HepG2 (cell line): Measurements from ENCODE around the gene LYZ. TPM values are rescaled to one million over a fixed set of nuclear protein-coding genes. Genes with fewer than 3 reads are reported as not detected.

Source experiments
- BORCS8-MEF2B ChIP-seq: sonication (generic); formaldehyde crosslinking; IDR thresholded peaks from 2 replicates; pipeline ENCODE4 v1.8.0; 2022; ENCODE audit warnings: mild to moderate bottlenecking, missing genetic modification reagents
- CC2D1A ChIP-seq: sonication (generic); formaldehyde crosslinking; IDR thresholded peaks from 2 replicates; pipeline ENCODE4 v1.8.1; 2023; ENCODE audit warnings: mild to moderate bottlenecking, missing genetic modification reagents
- CCDC6 ChIP-seq: sonication (generic); formaldehyde crosslinking; IDR thresholded peaks from 2 replicates; pipeline ENCODE4 v1.8.1; 2022; ENCODE audit warnings: mild to moderate bottlenecking, missing genetic modification reagents, moderate library complexity
- CSRNP1 ChIP-seq: sonication (generic); formaldehyde crosslinking; IDR thresholded peaks from 2 replicates; pipeline ENCODE4 v1.8.1; 2023; ENCODE audit warnings: mild to moderate bottlenecking, missing genetic modification reagents
- FOXJ3 ChIP-seq: sonication (generic); formaldehyde crosslinking; IDR thresholded peaks from 2 replicates; pipeline ENCODE4 v1.4.0; 2020; ENCODE audit warnings: missing genetic modification reagents, mild to moderate bottlenecking, borderline replicate concordance
- GTF3A ChIP-seq: sonication (generic); formaldehyde crosslinking; conservative IDR thresholded peaks from 2 replicates; pipeline ENCODE4 v1.4.0; 2020; ENCODE audit warnings: mild to moderate bottlenecking, missing genetic modification reagents
- HINFP ChIP-seq: sonication (generic); formaldehyde crosslinking; IDR thresholded peaks from 2 replicates; pipeline ENCODE4 v1.4.0; 2020; ENCODE audit warnings: low read depth, mild to moderate bottlenecking, missing genetic modification reagents
- HOXA7 ChIP-seq: sonication (generic); formaldehyde crosslinking; IDR thresholded peaks from 2 replicates; pipeline ENCODE4 v1.8.1; 2022; ENCODE audit warnings: mild to moderate bottlenecking, missing genetic modification reagents, moderate library complexity
- IRF9 ChIP-seq: sonication (generic); formaldehyde crosslinking; IDR thresholded peaks from 2 replicates; pipeline ENCODE4 v1.8.0; 2022; ENCODE audit warnings: missing genetic modification reagents, mild to moderate bottlenecking, borderline replicate concordance
- MAFK ChIP-seq, 2 experiments: IDR thresholded peaks in 1 of 2; conservative IDR thresholded peaks in 1 of 2; 2 replicates each; pipeline ENCODE4 v1.6.1; 2011; ENCODE audit warnings: improper control_type of control experiment in 2 of 2, low read length in 2 of 2
- NFIB ChIP-seq: sonication (generic); formaldehyde crosslinking; IDR thresholded peaks from 2 replicates; pipeline ENCODE4 v1.9.0; 2021; ENCODE audit warnings: missing genetic modification reagents, mild to moderate bottlenecking, borderline replicate concordance
- NR0B2 ChIP-seq: sonication (generic); formaldehyde crosslinking; IDR thresholded peaks from 2 replicates; pipeline ENCODE4 v1.4.0; 2020; ENCODE audit warnings: mild to moderate bottlenecking, missing genetic modification reagents
- NR3C1 ChIP-seq: sonication (generic); formaldehyde crosslinking; IDR thresholded peaks from 2 replicates; pipeline ENCODE4 v1.4.0; 2020; ENCODE audit warnings: missing genetic modification reagents
- SRSF1 ChIP-seq: fragments of 200-400 bp; formaldehyde crosslinking; optimal IDR thresholded peaks from 2 replicates; pipeline ENCODE3; 2017; ENCODE audit warnings: mild to moderate bottlenecking, low read depth, low read length, moderate library complexity
- TCF12 ChIP-seq, 2 experiments: fragments of 450-650 bp in 1 of 2; sonication (generic) in 1 of 2; formaldehyde crosslinking in 1 of 2; IDR thresholded peaks; 2 replicates each; pipeline versions ENCODE4 v1.6.1 to v1.8.0; 2017 to 2022; ENCODE audit warnings: antibody characterized with exemption in 1 of 2, mild to moderate bottlenecking in 1 of 2, missing genetic modification reagents in 1 of 2, moderate library complexity in 1 of 2
- ZNF280D ChIP-seq: sonication (generic); formaldehyde crosslinking; IDR thresholded peaks from 2 replicates; pipeline ENCODE4 v1.5.1; 2020; ENCODE audit warnings: mild to moderate bottlenecking, missing genetic modification reagents
- ZNF343 ChIP-seq: sonication (generic); formaldehyde crosslinking; IDR thresholded peaks from 2 replicates; pipeline ENCODE4 v1.4.0; 2020; ENCODE audit warnings: mild to moderate bottlenecking, missing genetic modification reagents
- ZNF468 ChIP-seq: sonication (generic); formaldehyde crosslinking; IDR thresholded peaks from 2 replicates; pipeline ENCODE4 v1.8.0; 2022; ENCODE audit warnings: mild to moderate bottlenecking, moderate library complexity, missing genetic modification reagents
- ZNF564 ChIP-seq: sonication (generic); formaldehyde crosslinking; IDR thresholded peaks from 2 replicates; pipeline ENCODE4 v1.8.1; 2023; ENCODE audit warnings: mild to moderate bottlenecking, missing genetic modification reagents
- ZNF674 ChIP-seq: sonication (generic); formaldehyde crosslinking; IDR thresholded peaks from 2 replicates; pipeline ENCODE4 v1.5.0; 2020; ENCODE audit warnings: low read depth, mild to moderate bottlenecking, missing genetic modification reagents
- ZNF773 ChIP-seq: sonication (generic); formaldehyde crosslinking; IDR thresholded peaks from 2 replicates; pipeline ENCODE4 v1.4.0; 2020; ENCODE audit warnings: missing genetic modification reagents, borderline replicate concordance
- polyA plus RNA-seq, 8 experiments: library from polyadenylated mRNA; depleted of rRNA in 3 of 8; stranded (reverse) in 7 of 8; unstranded in 1 of 8; fragments of >200 nt; fragmentation: Illumina TruSeq in 4 of 8; extraction: Trizol in 4 of 8; gene quantifications; 2 replicates each; pipeline versions ENCODE4 v1.2.1 to v1.2.3, GENCODE V29; 2011 to 2016; ENCODE audit warnings: low read depth in 4 of 8, missing spikeins in 1 of 8, mixed read lengths in 1 of 8; ENCODE audit not compliant: insufficient read depth in 1 of 8
- total RNA-seq, 5 experiments: library from RNA; depleted of rRNA; stranded (reverse); fragments of >200 nt; fragmentation: Illumina TruSeq; extraction: Trizol; gene quantifications; 2 replicates each; pipeline ENCODE4 v1.2.3, GENCODE V29; 2016; ENCODE audit warnings: low read depth in 1 of 5

Gene LYZ
- total and polyA plus RNA-seq, 2 of the 13 experiments (the other 11 are each of a cell fraction or from before 2014, with no cell fraction given), result 1,788 to 2,054 TPM

GRCh38 chr12:69329669-69330428 lies 18.3 kb upstream of the LYZ start (continued):
- TF ChIP-seq NFIB (CRISPR knock-in tag), result no peak
- no peak for TF ChIP-seq ZNF564
- TF ChIP-seq CSRNP1 (CRISPR knock-in tag), result no peak
- no peak for TF ChIP-seq HOXA7 (CRISPR knock-in tag)
- TF ChIP-seq CC2D1A, result no peak
- TF ChIP-seq TCF12 (IDR thresholded peaks at IDR 0.05), result no peak
- no peak for TF ChIP-seq TCF12 (CRISPR knock-in tag; IDR thresholded peaks at IDR 0.05)
- no peak for TF ChIP-seq HINFP (CRISPR knock-in tag)
- TF ChIP-seq CCDC6 (CRISPR knock-in tag), result no peak
- no peak for TF ChIP-seq ZNF773 (CRISPR knock-in tag)
- no peak for TF ChIP-seq NR3C1 (CRISPR knock-in tag)
- 0 out of 2 replicates have a peak, but pooled peaks have one; percentile 22 for TF ChIP-seq ZNF280D (CRISPR knock-in tag)
- no peak for TF ChIP-seq ZNF343
- no peak for TF ChIP-seq IRF9 (CRISPR knock-in tag)
- no peak for TF ChIP-seq ZNF674 (CRISPR knock-in tag)
- TF ChIP-seq NR0B2 (CRISPR knock-in tag), result no peak
- TF ChIP-seq FOXJ3 (CRISPR knock-in tag), result 0 out of 2 replicates have a peak, but pooled peaks have one; percentile 25
- TF ChIP-seq ZNF468 (CRISPR knock-in tag), result no peak
- TF ChIP-seq BORCS8-MEF2B (CRISPR knock-in tag), result no peak
- no peak for TF ChIP-seq SRSF1
- TF ChIP-seq MAFK (conservative IDR thresholded peaks at IDR 0.05 in 1 of 2, IDR thresholded peaks at IDR 0.05 in 1 of 2; ENCODE audit: low read length in 2 of 2), result no peak
- no peak for TF ChIP-seq GTF3A (CRISPR knock-in tag)
